Measurements from ENCODE around the gene OAS2. TPM values are rescaled to one million over a fixed set of nuclear protein-coding genes. Genes with fewer than 3 reads are reported as not detected.

Gene OAS2
- polyA plus RNA-seq, 1 donor (not counting 4 experiments of a cell fraction or from before 2014, with no cell fraction given), result 92.7 TPM

GRCh38 chr12:113058553-113058952 lies 80.2 kb downstream of the OAS2 start:
- FAIRE-seq, result no peak
- Histone ChIP-seq H3K4me1 (ENCODE audit: control insufficient read depth, extremely low read depth, insufficient read depth, low read length) (no peaks in the 10 kb centered on the region), H3K9me1 (ENCODE audit: control insufficient read depth, extremely low read depth, insufficient read depth, low read length) (no peaks in the 10 kb centered on the region), H3K4me2 (ENCODE audit: control insufficient read depth, extremely low read depth, insufficient read depth, low read depth, low read length) (no peak overlapping the region), H2AFZ (ENCODE audit: control insufficient read depth, low read length) (no peak overlapping the region), H3K36me3 (ENCODE audit: control insufficient read depth in 2 of 2, extremely low read depth in 1 of 2, insufficient read depth in 2 of 2, low read length in 2 of 2) (no peaks in the 10 kb centered on the region), H3K9ac (ENCODE audit: control insufficient read depth, extremely low read depth, insufficient read depth, low read length) (no peak overlapping the region), H3K27ac (ENCODE audit: control insufficient read depth, insufficient read depth, low read length) (no peak overlapping the region), H4K20me1 (ENCODE audit: control insufficient read depth, extremely low read depth, insufficient read depth, low read length) (peaks cover 4% of the 10 kb centered on the region), H3K79me2 (ENCODE audit: control insufficient read depth, insufficient read depth, low read length) (no peaks in the 10 kb centered on the region), H3K27me3 (ENCODE audit: control insufficient read depth, extremely low read depth, insufficient read depth, low read length) (peaks cover 49% of the 10 kb centered on the region), H3K4me3 (ENCODE audit: control insufficient read depth in 2 of 3, extremely low read depth in 1 of 3, insufficient read depth in 2 of 3, low read depth in 1 of 3, low read length in 3 of 3) (no peak overlapping the region), H3K9me3 (ENCODE audit: control insufficient read depth, low read depth, low read length) (no peaks in the 10 kb centered on the region)
- dilution Hi-C loops (cut with MboI; ENCODE audit: extremely low pct_ligation_motif_present, low sequenced_read_pairs), result loop anchor here (25.0 kb wide), 1 partner anchor 104 kb away; no protein-coding TSS in a partner anchor
- no peak for TF ChIP-seq EZH2 (IDR thresholded peaks at IDR 0.05; ENCODE audit: low read length)
- TF ChIP-seq, protein P1, sequence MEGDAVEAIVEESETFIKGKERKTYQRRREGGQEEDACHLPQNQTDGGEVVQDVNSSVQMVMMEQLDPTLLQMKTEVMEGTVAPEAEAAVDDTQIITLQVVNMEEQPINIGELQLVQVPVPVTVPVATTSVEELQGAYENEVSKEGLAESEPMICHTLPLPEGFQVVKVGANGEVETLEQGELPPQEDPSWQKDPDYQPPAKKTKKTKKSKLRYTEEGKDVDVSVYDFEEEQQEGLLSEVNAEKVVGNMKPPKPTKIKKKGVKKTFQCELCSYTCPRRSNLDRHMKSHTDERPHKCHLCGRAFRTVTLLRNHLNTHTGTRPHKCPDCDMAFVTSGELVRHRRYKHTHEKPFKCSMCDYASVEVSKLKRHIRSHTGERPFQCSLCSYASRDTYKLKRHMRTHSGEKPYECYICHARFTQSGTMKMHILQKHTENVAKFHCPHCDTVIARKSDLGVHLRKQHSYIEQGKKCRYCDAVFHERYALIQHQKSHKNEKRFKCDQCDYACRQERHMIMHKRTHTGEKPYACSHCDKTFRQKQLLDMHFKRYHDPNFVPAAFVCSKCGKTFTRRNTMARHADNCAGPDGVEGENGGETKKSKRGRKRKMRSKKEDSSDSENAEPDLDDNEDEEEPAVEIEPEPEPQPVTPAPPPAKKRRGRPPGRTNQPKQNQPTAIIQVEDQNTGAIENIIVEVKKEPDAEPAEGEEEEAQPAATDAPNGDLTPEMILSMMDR (optimal IDR thresholded peaks at IDR 0.05 in 1 of 3, IDR thresholded peaks at IDR 0.05 in 1 of 3, conservative IDR thresholded peaks at IDR 0.05 in 1 of 3; ENCODE audit: extremely low read depth in 1 of 3, insufficient read depth in 2 of 3, low read length in 3 of 3), result no peak
- DNase-seq (ENCODE audit: low read depth, low spot score), result no peak

- Histone ChIP-seq H3K4me2 (ENCODE audit: control insufficient read depth, extremely low read depth, insufficient read depth, low read depth, low read length) (no peak overlapping the region), H2AFZ (ENCODE audit: control insufficient read depth, low read length) (no peak overlapping the region), H3K9ac (ENCODE audit: control insufficient read depth, extremely low read depth, insufficient read depth, low read length) (no peak overlapping the region), H3K4me3 (ENCODE audit: control insufficient read depth in 2 of 3, extremely low read depth in 1 of 3, insufficient read depth in 2 of 3, low read depth in 1 of 3, low read length in 3 of 3) (no peak overlapping the region), H3K4me1 (ENCODE audit: control insufficient read depth, extremely low read depth, insufficient read depth, low read length) (no peaks in the 10 kb centered on the region), H4K20me1 (ENCODE audit: control insufficient read depth, extremely low read depth, insufficient read depth, low read length) (peaks cover 4% of the 10 kb centered on the region), H3K79me2 (ENCODE audit: control insufficient read depth, insufficient read depth, low read length) (no peaks in the 10 kb centered on the region), H3K27me3 (ENCODE audit: control insufficient read depth, extremely low read depth, insufficient read depth, low read length) (peaks cover 48% of the 10 kb centered on the region), H3K9me1 (ENCODE audit: control insufficient read depth, extremely low read depth, insufficient read depth, low read length) (no peaks in the 10 kb centered on the region), H3K9me3 (ENCODE audit: control insufficient read depth, low read depth, low read length) (no peaks in the 10 kb centered on the region), H3K27ac (ENCODE audit: control insufficient read depth, insufficient read depth, low read length) (no peak overlapping the region), H3K36me3 (ENCODE audit: control insufficient read depth in 2 of 2, extremely low read depth in 1 of 2, insufficient read depth in 2 of 2, low read length in 2 of 2) (no peaks in the 10 kb centered on the region)
- TF ChIP-seq, protein P1 (optimal IDR thresholded peaks at IDR 0.05 in 1 of 3, IDR thresholded peaks at IDR 0.05 in 1 of 3, conservative IDR thresholded peaks at IDR 0.05 in 1 of 3; ENCODE audit: extremely low read depth in 1 of 3, insufficient read depth in 2 of 3, low read length in 3 of 3), result no peak
- TF ChIP-seq EZH2 (IDR thresholded peaks at IDR 0.05; ENCODE audit: low read length), result no peak
- dilution Hi-C loops (cut with MboI; ENCODE audit: extremely low pct_ligation_motif_present, low sequenced_read_pairs), result loop anchor here (25.0 kb wide), 1 partner anchor 103 kb away; no protein-coding TSS in a partner anchor
- DNase-seq (ENCODE audit: low read depth, low spot score) (no peak), FAIRE-seq (no peak)
Measured at GRCh38 chr12:113059071-113059595, 80.8 kb downstream of the OAS2 start.

All from keratinocyte (primary cell).